ENCODE data around the gene JAGN1. TPM values are rescaled to one million over a fixed set of nuclear protein-coding genes. Genes with fewer than 3 reads are reported as not detected.
A peak's percentile ranks its signal among the peaks of the same experiment; 100 is the strongest.
"Not testable (repeated sequence)": the region's sequence is repeated elsewhere in the genome, so short reads cannot be mapped to it uniquely, and the experiment has no call there.

JAGN1 gene
- total and polyA plus RNA-seq, 2 experiments from 2014 or later = 61.4 to 83.5 TPM

DNA sequence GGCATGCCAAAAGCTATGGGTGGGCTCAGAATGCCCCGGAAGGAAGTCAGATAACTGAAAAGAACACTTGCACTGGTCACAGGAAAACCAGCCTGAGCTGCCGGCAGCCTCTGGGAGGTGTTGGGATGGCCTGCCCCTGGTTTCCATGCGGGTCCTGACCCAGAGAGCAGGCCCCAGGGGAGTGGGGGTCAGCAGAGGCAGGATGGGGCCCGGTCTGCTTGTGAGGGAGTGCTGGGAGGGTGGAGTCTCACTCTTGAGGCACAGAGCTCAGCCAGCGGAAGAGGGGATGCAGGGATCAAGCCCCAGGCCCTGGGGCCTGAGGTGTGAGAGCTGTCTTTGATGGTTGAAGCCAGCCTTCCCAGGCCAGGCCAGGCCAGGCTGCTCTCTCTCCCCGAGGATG is 44.2 kb upstream of the JAGN1 start:
- DNase-seq (ENCODE audit: low spot score) = no peak
- Histone ChIP-seq H3K27ac (no peak overlapping the region), H3K9me2 (replicated peaks; ENCODE audit: insufficient read depth) (no peaks in the 10 kb centered on the region), H3K4me1 (ENCODE audit: insufficient read depth) (peaks cover 4% of the 10 kb centered on the region), H3K4me3 (no peak overlapping the region), H3K4me2 (no peak overlapping the region), H4K20me1 (ENCODE audit: insufficient read depth, poor library complexity, severe bottlenecking) (no peaks in the 10 kb centered on the region), H3K9me3 (ENCODE audit: low read depth) (no peaks in the 10 kb centered on the region), H2AFZ (no peak overlapping the region), H3K27me3 (no peaks in the 10 kb centered on the region), H3K36me3 (replicated peaks; ENCODE audit: insufficient read depth, low read depth) (no peaks in the 10 kb centered on the region), H3K79me2 (peaks cover 9% of the 10 kb centered on the region)
- 79% methylated on average over 6 of the region's 6 CpGs for WGBS (ENCODE audit: low lambda C conversion rate, missing lambda C conversion rate)
- no peak for TF ChIP-seq EZH2phosphoT487 (IDR thresholded peaks at IDR 0.05; ENCODE audit: low read depth, severe bottlenecking, unreplicated experiment)
- no peak for TF ChIP-seq EZH2 (IDR thresholded peaks at IDR 0.05; ENCODE audit: borderline replicate concordance)
- TF ChIP-seq, protein P1, sequence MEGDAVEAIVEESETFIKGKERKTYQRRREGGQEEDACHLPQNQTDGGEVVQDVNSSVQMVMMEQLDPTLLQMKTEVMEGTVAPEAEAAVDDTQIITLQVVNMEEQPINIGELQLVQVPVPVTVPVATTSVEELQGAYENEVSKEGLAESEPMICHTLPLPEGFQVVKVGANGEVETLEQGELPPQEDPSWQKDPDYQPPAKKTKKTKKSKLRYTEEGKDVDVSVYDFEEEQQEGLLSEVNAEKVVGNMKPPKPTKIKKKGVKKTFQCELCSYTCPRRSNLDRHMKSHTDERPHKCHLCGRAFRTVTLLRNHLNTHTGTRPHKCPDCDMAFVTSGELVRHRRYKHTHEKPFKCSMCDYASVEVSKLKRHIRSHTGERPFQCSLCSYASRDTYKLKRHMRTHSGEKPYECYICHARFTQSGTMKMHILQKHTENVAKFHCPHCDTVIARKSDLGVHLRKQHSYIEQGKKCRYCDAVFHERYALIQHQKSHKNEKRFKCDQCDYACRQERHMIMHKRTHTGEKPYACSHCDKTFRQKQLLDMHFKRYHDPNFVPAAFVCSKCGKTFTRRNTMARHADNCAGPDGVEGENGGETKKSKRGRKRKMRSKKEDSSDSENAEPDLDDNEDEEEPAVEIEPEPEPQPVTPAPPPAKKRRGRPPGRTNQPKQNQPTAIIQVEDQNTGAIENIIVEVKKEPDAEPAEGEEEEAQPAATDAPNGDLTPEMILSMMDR (IDR thresholded peaks at IDR 0.05; ENCODE audit: poor library complexity) = no peak

DNA sequence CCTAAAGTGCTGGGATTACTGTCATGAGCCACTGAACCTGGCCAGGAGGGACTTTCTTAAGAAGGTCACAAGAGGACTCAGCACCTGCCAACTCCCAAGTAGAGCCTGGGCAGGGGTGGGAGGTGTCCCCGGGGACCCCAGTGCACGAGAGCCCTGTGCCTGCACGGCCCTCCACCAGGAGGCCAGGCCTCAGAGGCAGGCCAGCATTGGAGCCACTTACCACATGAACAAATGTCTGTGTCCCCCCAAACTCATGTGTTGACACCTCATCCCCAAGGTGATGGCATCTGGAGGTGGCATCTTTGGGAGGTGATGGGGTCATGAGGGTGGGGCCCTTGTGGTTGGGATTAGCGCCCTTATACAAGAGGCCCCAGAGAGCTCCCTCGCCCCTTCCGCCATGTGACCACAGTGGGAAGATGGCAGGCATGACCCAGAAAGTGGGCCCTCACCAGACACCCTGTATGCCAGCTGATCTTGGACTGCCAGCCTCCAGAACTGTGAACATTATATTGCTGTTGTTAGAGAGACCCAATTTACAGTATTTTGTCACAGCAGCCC is 43.4 kb upstream of the JAGN1 start:
- no peak overlapping the region for H3K4me3 ChIP-seq
- no peaks in the 10 kb centered on the region for H4K20me1 ChIP-seq (ENCODE audit: insufficient read depth, poor library complexity, severe bottlenecking)
- H3K27me3 ChIP-seq = no peaks in the 10 kb centered on the region
- no peak overlapping the region for H2AFZ ChIP-seq
- H3K9me2 ChIP-seq (replicated peaks; ENCODE audit: insufficient read depth) = no peaks in the 10 kb centered on the region
- peaks cover 4% of the 10 kb centered on the region for H3K4me1 ChIP-seq (ENCODE audit: insufficient read depth)
- no peak overlapping the region for H3K4me2 ChIP-seq
- peaks cover 9% of the 10 kb centered on the region for H3K79me2 ChIP-seq
- DNase-seq (ENCODE audit: low spot score) = no peak
- 95% methylated on average over 6 of the region's 6 CpGs for WGBS (ENCODE audit: low lambda C conversion rate, missing lambda C conversion rate)
- TF ChIP-seq EZH2phosphoT487 (IDR thresholded peaks at IDR 0.05; ENCODE audit: low read depth, severe bottlenecking, unreplicated experiment) (no peak), EZH2 (IDR thresholded peaks at IDR 0.05; ENCODE audit: borderline replicate concordance) (no peak)
- TF ChIP-seq, protein P1 (IDR thresholded peaks at IDR 0.05; ENCODE audit: poor library complexity) = no peak
- H3K9me3 ChIP-seq (ENCODE audit: low read depth) = no peaks in the 10 kb centered on the region
- H3K36me3 ChIP-seq (replicated peaks; ENCODE audit: insufficient read depth, low read depth) = no peaks in the 10 kb centered on the region
- no peak overlapping the region for H3K27ac ChIP-seq

DNA sequence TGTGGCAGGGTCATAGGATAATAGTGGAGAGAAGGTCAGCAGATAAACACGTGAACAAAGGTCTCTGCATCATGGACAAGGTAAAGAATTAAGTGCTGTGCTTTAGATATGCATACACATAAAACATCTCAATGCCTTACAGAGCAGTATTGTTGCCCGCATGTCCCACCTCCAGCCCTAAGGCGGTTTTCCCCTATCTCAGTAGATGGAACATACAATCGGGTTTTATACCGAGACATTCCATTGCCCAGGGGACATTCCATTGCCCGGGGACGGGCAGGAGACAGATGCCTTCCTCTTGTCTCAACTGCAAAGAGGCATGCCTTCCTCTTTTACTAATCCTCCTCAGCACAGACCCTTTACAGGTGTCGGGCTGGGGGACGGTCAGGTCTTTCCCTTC is 42.5 kb upstream of the JAGN1 start:
- 46% methylated on average over 9 of the region's 9 CpGs for WGBS (ENCODE audit: low lambda C conversion rate, missing lambda C conversion rate)
- not testable (repeated sequence) for H2AFZ ChIP-seq; H3K4me1 ChIP-seq (ENCODE audit: insufficient read depth); H3K27me3 ChIP-seq; H3K36me3 ChIP-seq (replicated peaks; ENCODE audit: insufficient read depth, low read depth); H3K79me2 ChIP-seq; H3K9me3 ChIP-seq (ENCODE audit: low read depth); H3K4me2 ChIP-seq; DNase-seq (ENCODE audit: low spot score); H3K9me2 ChIP-seq (replicated peaks; ENCODE audit: insufficient read depth); H3K27ac ChIP-seq; H4K20me1 ChIP-seq (ENCODE audit: insufficient read depth, poor library complexity, severe bottlenecking); H3K4me3 ChIP-seq

DNA sequence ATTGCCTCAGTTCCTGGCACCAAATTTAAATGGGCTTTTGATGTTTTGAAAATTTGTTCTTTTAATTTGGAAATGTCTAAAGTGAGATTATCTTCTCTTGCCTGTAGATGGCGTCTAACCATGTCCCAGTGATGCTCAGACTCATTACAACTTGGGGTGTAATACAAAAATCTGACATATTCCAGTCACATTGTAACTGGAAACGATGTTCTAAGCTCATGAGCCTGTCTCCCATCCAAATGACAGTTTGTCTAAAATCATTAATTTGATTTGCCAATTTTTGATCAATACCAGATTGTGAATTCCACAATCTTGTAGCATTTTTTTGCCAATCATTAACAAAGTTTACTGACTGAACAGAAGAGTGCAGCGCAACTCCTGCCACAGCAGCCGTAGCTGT is 41.5 kb upstream of the JAGN1 start:
- TF ChIP-seq, protein P1 (IDR thresholded peaks at IDR 0.05; ENCODE audit: poor library complexity) = peak; percentile 72
- WGBS (ENCODE audit: low lambda C conversion rate, missing lambda C conversion rate) = 42% methylated on average over 4 of the region's 4 CpGs
- not testable (repeated sequence) for H3K4me2 ChIP-seq

DNA sequence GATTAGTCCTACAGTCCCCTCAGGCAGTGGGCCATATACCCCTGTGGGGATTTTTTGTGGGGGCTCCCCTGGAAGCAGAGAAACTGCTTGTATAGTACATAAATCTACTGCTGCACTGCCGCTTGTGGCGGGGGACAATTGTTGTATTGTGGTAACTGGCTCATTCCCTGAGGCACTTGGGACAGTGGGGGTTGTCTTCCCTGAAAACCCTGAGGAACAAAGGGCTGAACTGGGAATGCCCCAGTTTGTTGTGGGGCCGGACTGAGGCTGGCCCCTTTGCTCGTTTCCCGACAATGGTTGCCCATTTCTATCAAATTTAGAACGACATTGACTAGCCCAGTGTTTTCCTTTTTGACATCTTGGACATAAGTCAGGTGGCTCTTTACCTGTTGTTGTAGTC is 39.0 kb upstream of the JAGN1 start:
- not testable (repeated sequence) for H4K20me1 ChIP-seq (ENCODE audit: insufficient read depth, poor library complexity, severe bottlenecking); H3K9me3 ChIP-seq (ENCODE audit: low read depth); H3K27ac ChIP-seq; H3K9me2 ChIP-seq (replicated peaks; ENCODE audit: insufficient read depth); H3K79me2 ChIP-seq; H2AFZ ChIP-seq; H3K4me1 ChIP-seq (ENCODE audit: insufficient read depth); DNase-seq (ENCODE audit: low spot score); H3K4me3 ChIP-seq; H3K36me3 ChIP-seq (replicated peaks; ENCODE audit: insufficient read depth, low read depth); H3K27me3 ChIP-seq; H3K4me2 ChIP-seq
- 81% methylated on average over 6 of the region's 6 CpGs for WGBS (ENCODE audit: low lambda C conversion rate, missing lambda C conversion rate)

More for the DNA sequence above, 41.5 kb upstream of the JAGN1 start:
- H3K9me3 ChIP-seq (ENCODE audit: low read depth); H4K20me1 ChIP-seq (ENCODE audit: insufficient read depth, poor library complexity, severe bottlenecking); H3K27ac ChIP-seq; H2AFZ ChIP-seq; H3K4me3 ChIP-seq; DNase-seq (ENCODE audit: low spot score); H3K9me2 ChIP-seq (replicated peaks; ENCODE audit: insufficient read depth); H3K36me3 ChIP-seq (replicated peaks; ENCODE audit: insufficient read depth, low read depth); H3K79me2 ChIP-seq; H3K4me1 ChIP-seq (ENCODE audit: insufficient read depth); H3K27me3 ChIP-seq: not testable (repeated sequence)

DNA sequence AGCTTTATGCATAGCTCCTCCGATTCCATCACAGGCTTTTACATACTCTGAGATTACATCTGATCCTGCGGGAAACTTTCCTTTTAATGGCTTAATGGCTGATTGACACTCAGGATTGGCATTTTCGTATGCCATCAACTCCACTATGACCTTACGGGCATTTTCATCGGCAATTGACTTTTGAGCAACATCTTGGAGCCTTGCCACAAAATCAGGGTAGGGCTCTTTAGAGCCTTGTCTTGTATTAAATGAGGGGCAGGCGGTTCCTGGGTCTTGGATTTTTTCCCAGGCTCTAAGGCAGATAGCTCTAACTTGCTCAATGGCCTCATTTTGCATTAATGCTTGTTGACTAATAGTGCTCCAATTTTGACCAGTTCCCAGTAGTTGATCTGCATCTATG is 38.5 kb upstream of the JAGN1 start:
- 71% methylated on average over 6 of the region's 6 CpGs for WGBS (ENCODE audit: low lambda C conversion rate, missing lambda C conversion rate)
- not testable (repeated sequence) for H3K36me3 ChIP-seq (replicated peaks; ENCODE audit: insufficient read depth, low read depth)

More for the DNA sequence above, 38.5 kb upstream of the JAGN1 start:
- H2AFZ ChIP-seq; H3K9me3 ChIP-seq (ENCODE audit: low read depth); DNase-seq (ENCODE audit: low spot score); H3K9me2 ChIP-seq (replicated peaks; ENCODE audit: insufficient read depth); H3K4me1 ChIP-seq (ENCODE audit: insufficient read depth); H4K20me1 ChIP-seq (ENCODE audit: insufficient read depth, poor library complexity, severe bottlenecking); H3K27me3 ChIP-seq; H3K4me3 ChIP-seq; H3K79me2 ChIP-seq; H3K4me2 ChIP-seq; H3K27ac ChIP-seq: not testable (repeated sequence)

All from hepatocyte (in vitro differentiated cells).